ENCODE measurements around the gene PKIG. TPM values are rescaled to one million over a fixed set of nuclear protein-coding genes. Genes with fewer than 3 reads are reported as not detected.
A peak's percentile ranks its signal among the peaks of the same experiment; 100 is the strongest.

The PKIG gene
- total and polyA plus RNA-seq, 7 donors, result 43.9 to 511 (median 348) TPM

GRCh38 chr20:44649976-44650375, 67.6 kb downstream of the PKIG start:
- DNase-seq, result no peak
- Histone ChIP-seq H3K4me3 (peak overlapping the region in 1 of 4 donors; percentile 81), H3K27ac (no peak overlapping the region), H3K27me3 (no peaks in the 10 kb centered on the region), H3K36me3 (no peaks in the 10 kb centered on the region), H3K4me1 (peaks cover 2 to 34% (median 23%) of the 10 kb centered on the region in 4 donors), H3K9me3 (no peaks in the 10 kb centered on the region)
- 74 to 87% methylated on average over 6 of the region's 6 CpGs for WGBS, 2 donors
- TF ChIP-seq CTCF (IDR thresholded peaks at IDR 0.05), result no peak
- no peak for TF ChIP-seq POLR2A (IDR thresholded peaks at IDR 0.05)
- no peak for TF ChIP-seq POLR2AphosphoS5 (IDR thresholded peaks at IDR 0.05)
- TF ChIP-seq EP300 (IDR thresholded peaks at IDR 0.05), result no peak
- intact Hi-C loops (cut with DNase I), result loop anchor here (5.0 to 10.0 kb wide), 2 partner anchors 38 to 435 kb away; partner anchors contain the start of gene OSER1

GRCh38 chr20:44650771-44651433, 68.5 kb downstream of the PKIG start:
- no peak for DNase-seq
- Histone ChIP-seq H3K4me3 (peak overlapping the region; percentile 76 to 92 (median 78)), H3K27ac (peak overlapping the region; percentile 81 to 91 (median 88)), H3K9me3 (no peaks in the 10 kb centered on the region), H3K27me3 (no peaks in the 10 kb centered on the region), H3K36me3 (no peaks in the 10 kb centered on the region), H3K4me1 (peaks cover 2 to 32% (median 21%) of the 10 kb centered on the region in 4 donors)
- WGBS, 2 donors, result 28 to 32% methylated on average over 24 of the region's 24 CpGs
- intact Hi-C loops (cut with DNase I), result loop anchor here (5.0 to 10.0 kb wide), 2 partner anchors 39 to 436 kb away; partner anchors contain the start of gene OSER1
- TF ChIP-seq POLR2A (IDR thresholded peaks at IDR 0.05) (no peak), CTCF (IDR thresholded peaks at IDR 0.05) (no peak), EP300 (IDR thresholded peaks at IDR 0.05) (no peak), POLR2AphosphoS5 (IDR thresholded peaks at IDR 0.05) (no peak)

GRCh38 chr20:44651434-44651683, 69.0 kb downstream of the PKIG start:
- Histone ChIP-seq H3K27ac (peak overlapping the region; percentile 81 to 91 (median 88)), H3K36me3 (no peaks in the 10 kb centered on the region), H3K27me3 (no peaks in the 10 kb centered on the region), H3K4me3 (peak overlapping the region; percentile 76 to 92 (median 78)), H3K9me3 (no peaks in the 10 kb centered on the region), H3K4me1 (peaks cover 2 to 28% (median 19%) of the 10 kb centered on the region in 4 donors)
- DNase-seq, result no peak
- intact Hi-C loops (cut with DNase I), result loop anchor here (5.0 to 10.0 kb wide), 2 partner anchors 39 to 437 kb away; partner anchors contain the start of gene OSER1
- 0 to 1% methylated on average over 33 of the region's 33 CpGs for WGBS, 2 donors
- TF ChIP-seq EP300 (IDR thresholded peaks at IDR 0.05) (no peak), POLR2AphosphoS5 (IDR thresholded peaks at IDR 0.05) (no peak), POLR2A (IDR thresholded peaks at IDR 0.05) (no peak), CTCF (IDR thresholded peaks at IDR 0.05) (no peak)

GRCh38 chr20:44651684-44652423, 69.5 kb downstream of the PKIG start, which contains the start of gene ADA:
Gene ADA, minus strand, starts transcription at chr20:44651699. Its CDS starts 92 bp downstream, at chr20:44651607.
- Histone ChIP-seq H3K4me1 (peaks cover 2 to 24% (median 16%) of the 10 kb centered on the region in 4 donors), H3K27ac (peak within 1 kb of the TSS; percentile 81 to 91 (median 88)), H3K27me3 (no peaks in the 10 kb centered on the region), H3K4me3 (peak within 1 kb of the TSS; percentile 76 to 92 (median 78)), H3K36me3 (no peaks in the 10 kb centered on the region), H3K9me3 (no peaks in the 10 kb centered on the region)
- intact Hi-C loops (cut with DNase I), result loop anchor here (5.0 to 10.0 kb wide), 2 partner anchors 40 to 437 kb away; partner anchors contain the start of gene OSER1
- WGBS, 2 donors, result 1% methylated on average over 68 of the region's 68 CpGs
- peak; percentile 81 for DNase-seq
- TF ChIP-seq EP300 (IDR thresholded peaks at IDR 0.05), result no peak
- peak in 2 of 4 donors; percentile 50 to 60 for TF ChIP-seq POLR2AphosphoS5 (IDR thresholded peaks at IDR 0.05)
- TF ChIP-seq CTCF (IDR thresholded peaks at IDR 0.05), result no peak

All from sigmoid colon (tissue), 7 donors.